PC-9 (cell line): ENCODE measurements around the gene REL.

Source experiments
- EZH2 ChIP-seq: fragments of 200-600 bp; sonication (generic); IDR thresholded peaks from 2 replicates; pipeline ENCODE4 v1.8.0; 2017; ENCODE audit warnings: antibody characterized with exemption, low read depth
- TF ChIP-seq, protein P1 (sequence below): fragments of 200-600 bp; sonication (generic); conservative IDR thresholded peaks from 2 replicates; pipeline ENCODE4 v1.6.1; 2017; ENCODE audit warnings: mixed run types, antibody characterized with exemption, mild to moderate bottlenecking, moderate library complexity

DNA sequence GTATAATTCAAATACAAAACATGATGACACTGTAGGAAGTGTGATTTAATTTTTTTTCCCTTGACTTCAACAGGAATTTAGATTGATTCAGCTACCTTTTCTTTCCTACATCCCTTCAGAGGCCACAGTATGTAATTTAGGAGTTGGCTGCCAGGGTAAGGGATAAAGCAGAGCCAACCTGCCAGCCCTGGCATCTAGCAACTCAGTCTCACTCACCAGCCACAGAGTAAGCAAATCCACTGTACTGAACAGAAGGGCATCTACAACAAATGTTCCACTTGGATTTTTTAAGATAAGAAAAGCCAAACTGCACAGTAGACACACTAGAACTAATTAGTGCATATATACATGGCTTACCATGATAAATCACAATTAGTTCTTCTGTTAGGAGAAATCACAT lies 81.8 kb downstream of the REL start:
- TF ChIP-seq, protein P1, sequence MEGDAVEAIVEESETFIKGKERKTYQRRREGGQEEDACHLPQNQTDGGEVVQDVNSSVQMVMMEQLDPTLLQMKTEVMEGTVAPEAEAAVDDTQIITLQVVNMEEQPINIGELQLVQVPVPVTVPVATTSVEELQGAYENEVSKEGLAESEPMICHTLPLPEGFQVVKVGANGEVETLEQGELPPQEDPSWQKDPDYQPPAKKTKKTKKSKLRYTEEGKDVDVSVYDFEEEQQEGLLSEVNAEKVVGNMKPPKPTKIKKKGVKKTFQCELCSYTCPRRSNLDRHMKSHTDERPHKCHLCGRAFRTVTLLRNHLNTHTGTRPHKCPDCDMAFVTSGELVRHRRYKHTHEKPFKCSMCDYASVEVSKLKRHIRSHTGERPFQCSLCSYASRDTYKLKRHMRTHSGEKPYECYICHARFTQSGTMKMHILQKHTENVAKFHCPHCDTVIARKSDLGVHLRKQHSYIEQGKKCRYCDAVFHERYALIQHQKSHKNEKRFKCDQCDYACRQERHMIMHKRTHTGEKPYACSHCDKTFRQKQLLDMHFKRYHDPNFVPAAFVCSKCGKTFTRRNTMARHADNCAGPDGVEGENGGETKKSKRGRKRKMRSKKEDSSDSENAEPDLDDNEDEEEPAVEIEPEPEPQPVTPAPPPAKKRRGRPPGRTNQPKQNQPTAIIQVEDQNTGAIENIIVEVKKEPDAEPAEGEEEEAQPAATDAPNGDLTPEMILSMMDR: no peak
- TF ChIP-seq EZH2: no peak
